Measurements from ENCODE around the gene BICC1. TPM values are rescaled to one million over a fixed set of nuclear protein-coding genes. Genes with fewer than 3 reads are reported as not detected.

BICC1 gene
- total and polyA plus RNA-seq, 2 donors (not counting 3 experiments of a cell fraction or from before 2014, with no cell fraction given) = 0.06 to 0.29 TPM

DNA sequence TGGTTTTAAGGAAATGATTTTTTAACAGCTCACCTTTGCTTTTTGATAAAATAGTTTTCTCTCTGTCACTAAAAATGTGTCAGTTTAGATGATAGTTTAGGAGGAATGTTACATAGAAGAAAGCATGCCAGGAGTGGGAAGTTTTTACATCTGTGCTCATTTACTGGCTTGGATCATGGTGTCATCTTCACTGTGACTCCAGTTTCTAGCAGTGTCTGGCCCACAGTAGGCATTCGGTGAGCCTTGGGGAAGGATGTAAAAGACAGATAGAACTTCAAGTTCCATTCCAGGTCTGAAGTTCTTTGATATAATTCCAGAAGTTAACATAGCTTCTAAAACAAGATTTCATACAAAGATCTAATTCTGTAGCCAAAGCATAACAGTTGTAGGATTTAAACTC lies 259.2 kb downstream of the BICC1 start:
- FAIRE-seq = no peak
- no TSS peak for BruUV-seq (replicated peaks)
- H4K20me1 ChIP-seq (replicated peaks; ENCODE audit: control insufficient read depth, extremely low read depth, insufficient read depth, low read length) = no peaks in the 10 kb centered on the region
- no peak overlapping the region for H2AFZ ChIP-seq (ENCODE audit: low read depth, low read length)
- DNase-seq (ENCODE audit: low read depth, low spot score) = no peak
- intact Hi-C loops (cut with micrococcal nuclease) (no loop called here), dilution Hi-C loops (cut with MboI; ENCODE audit: extremely low pct_ligation_motif_present, low sequenced_read_pairs) (no loop called here)
- peaks cover 2% of the 10 kb centered on the region for H3K9me1 ChIP-seq (replicated peaks; ENCODE audit: control insufficient read depth, extremely low read depth, insufficient read depth, low read length)
- no peaks in the 10 kb centered on the region for H3K4me1 ChIP-seq (ENCODE audit: control insufficient read depth, extremely low read depth, insufficient read depth, low read length)
- H3K79me2 ChIP-seq (ENCODE audit: control insufficient read depth, insufficient read depth, low read length) = no peaks in the 10 kb centered on the region
- no peak overlapping the region for H3K4me2 ChIP-seq (ENCODE audit: insufficient read depth, low read length)
- H3K27me3 ChIP-seq (ENCODE audit: control insufficient read depth in 2 of 2, insufficient read depth in 2 of 2, low read length in 2 of 2) = no peaks in the 10 kb centered on the region
- H3K36me3 ChIP-seq (ENCODE audit: control insufficient read depth in 2 of 2, extremely low read depth in 1 of 2, insufficient read depth in 2 of 2, low read length in 2 of 2) = no peaks in the 10 kb centered on the region
- H3K27ac ChIP-seq (ENCODE audit: insufficient read depth, low read depth, low read length) = no peak overlapping the region
- no peak overlapping the region for H3K4me3 ChIP-seq (replicated peaks in 1 of 3; ENCODE audit: insufficient read depth in 1 of 3, low read depth in 1 of 3, low read length in 3 of 3)
- POLR2A ChIA-PET = no interaction called here
- TF ChIP-seq EZH2 (IDR thresholded peaks at IDR 0.05; ENCODE audit: borderline replicate concordance, low read depth, low read length, severe bottlenecking) (no peak), GATA2 (IDR thresholded peaks at IDR 0.05; ENCODE audit: insufficient read depth, insufficient read length, low read depth, low read length) (no peak), POLR2A (IDR thresholded peaks at IDR 0.05; ENCODE audit: low read depth, low read length) (no peak), POLR2AphosphoS5 (IDR thresholded peaks at IDR 0.05; ENCODE audit: insufficient read depth, low read depth, low read length) (no peak), MYC (IDR thresholded peaks at IDR 0.05; ENCODE audit: low read depth, low read length) (no peak), JUN (IDR thresholded peaks at IDR 0.05; ENCODE audit: borderline replicate concordance, insufficient read depth, insufficient read length, low read depth) (no peak), FOS (IDR thresholded peaks at IDR 0.05; ENCODE audit: borderline replicate concordance, insufficient read depth, low read length) (no peak)
- TF ChIP-seq, protein P1, sequence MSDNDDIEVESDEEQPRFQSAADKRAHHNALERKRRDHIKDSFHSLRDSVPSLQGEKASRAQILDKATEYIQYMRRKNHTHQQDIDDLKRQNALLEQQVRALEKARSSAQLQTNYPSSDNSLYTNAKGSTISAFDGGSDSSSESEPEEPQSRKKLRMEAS (IDR thresholded peaks at IDR 0.05; ENCODE audit: insufficient read depth, insufficient read length) = no peak
- TF ChIP-seq, protein P2, sequence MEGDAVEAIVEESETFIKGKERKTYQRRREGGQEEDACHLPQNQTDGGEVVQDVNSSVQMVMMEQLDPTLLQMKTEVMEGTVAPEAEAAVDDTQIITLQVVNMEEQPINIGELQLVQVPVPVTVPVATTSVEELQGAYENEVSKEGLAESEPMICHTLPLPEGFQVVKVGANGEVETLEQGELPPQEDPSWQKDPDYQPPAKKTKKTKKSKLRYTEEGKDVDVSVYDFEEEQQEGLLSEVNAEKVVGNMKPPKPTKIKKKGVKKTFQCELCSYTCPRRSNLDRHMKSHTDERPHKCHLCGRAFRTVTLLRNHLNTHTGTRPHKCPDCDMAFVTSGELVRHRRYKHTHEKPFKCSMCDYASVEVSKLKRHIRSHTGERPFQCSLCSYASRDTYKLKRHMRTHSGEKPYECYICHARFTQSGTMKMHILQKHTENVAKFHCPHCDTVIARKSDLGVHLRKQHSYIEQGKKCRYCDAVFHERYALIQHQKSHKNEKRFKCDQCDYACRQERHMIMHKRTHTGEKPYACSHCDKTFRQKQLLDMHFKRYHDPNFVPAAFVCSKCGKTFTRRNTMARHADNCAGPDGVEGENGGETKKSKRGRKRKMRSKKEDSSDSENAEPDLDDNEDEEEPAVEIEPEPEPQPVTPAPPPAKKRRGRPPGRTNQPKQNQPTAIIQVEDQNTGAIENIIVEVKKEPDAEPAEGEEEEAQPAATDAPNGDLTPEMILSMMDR (IDR thresholded peaks at IDR 0.05; ENCODE audit: extremely low read depth in 1 of 2, insufficient read depth in 1 of 2, low read depth in 1 of 2, low read length in 2 of 2) = no peak
- CTCF ChIA-PET = interaction anchor here (0.8 kb wide), 1 partner anchor 9 kb away, joined by 3 read pairs; no protein-coding TSS in a partner anchor
- no peak overlapping the region for H3K9ac ChIP-seq (replicated peaks; ENCODE audit: extremely low read depth, insufficient read depth, low read length)
- no peaks in the 10 kb centered on the region for H3K9me3 ChIP-seq (replicated peaks; ENCODE audit: control insufficient read depth, insufficient read depth, low read length)
